PC-3 (cell line): ENCODE data around the gene AURKB. TPM values are rescaled to one million over a fixed set of nuclear protein-coding genes. Genes with fewer than 3 reads are reported as not detected.

Source experiments
- ATAC-seq: fragments of 200-7000 bp; cut with Tn5 transposase; 2 replicates; pipeline ENCODE4 v1.9.1; 2020; ENCODE audit warnings: mild to moderate bottlenecking, moderate library complexity
- BruUV-seq: library from RNA; stranded (reverse); fragments of 400-500 nt; replicated peaks from 2 replicates; lab custom pipeline; 2021; lab: Mats Ljungman, UMichigan
- CTCF ChIA-PET: fragments of 300-600 bp; sonication (Branson Sonifier 250); formaldehyde crosslinking; loops from one replicate; lab custom pipeline; 2022; ENCODE audit warnings: antibody characterized with exemption; lab: Charles Lee
- POLR2A ChIA-PET: fragments of 300-600 bp; sonication (Branson Sonifier 250); formaldehyde crosslinking; loops from one replicate; lab custom pipeline; 2022; ENCODE audit warnings: antibody characterized with exemption; ENCODE audit not compliant: unreplicated experiment; lab: Charles Lee
- DNase-seq: peaks from one replicate; pipeline ENCODE4 v3.0.0-alpha.2; 2015
- H2AFZ ChIP-seq: fragments of 300-600 bp; sonication (generic); 2 replicates; pipeline ENCODE4 v1.6.0; 2016; ENCODE audit warnings: antibody characterized with exemption, low read length
- H3F3A ChIP-seq: fragments of 300-600 bp; sonication (generic); one replicate; pipeline ENCODE4 v1.6.0; 2017; ENCODE audit warnings: antibody characterized with exemption, low read length, control low read depth, mild to moderate bottlenecking; ENCODE audit not compliant: unreplicated experiment
- H3K27ac ChIP-seq: fragments of 300-600 bp; sonication (generic); 2 replicates; pipeline ENCODE4 v1.5.1; 2016; ENCODE audit warnings: mild to moderate bottlenecking, low read length
- H3K27me3 ChIP-seq: fragments of 300-600 bp; sonication (generic); 2 replicates; pipeline ENCODE4 v1.6.1; 2016; ENCODE audit warnings: low read length, mixed read lengths
- H3K36me3 ChIP-seq: fragments of 300-600 bp; sonication (generic); 2 replicates; pipeline ENCODE4 v1.6.1; 2016; ENCODE audit warnings: low read depth, mixed run types, low read length, mixed read lengths
- H3K4me1 ChIP-seq: fragments of 300-600 bp; sonication (generic); 2 replicates; pipeline ENCODE4 v1.5.1; 2016; ENCODE audit warnings: low read length; ENCODE audit not compliant: insufficient read depth
- H3K4me2 ChIP-seq: fragments of 300-600 bp; sonication (generic); 2 replicates; pipeline ENCODE4 v1.6.0; 2016; ENCODE audit warnings: low read length
- H3K4me3 ChIP-seq: fragments of 300-600 bp; sonication (generic); 2 replicates; pipeline ENCODE4 v1.5.1; 2016; ENCODE audit warnings: mild to moderate bottlenecking, low read length, mixed read lengths
- H3K79me2 ChIP-seq: fragments of 300-600 bp; sonication (generic); 2 replicates; pipeline ENCODE4 v1.6.1; 2017; ENCODE audit warnings: low read length, mixed read lengths
- H3K9ac ChIP-seq: fragments of 300-600 bp; sonication (generic); 2 replicates; pipeline ENCODE4 v1.6.0; 2016; ENCODE audit warnings: mild to moderate bottlenecking, low read length
- H3K9me2 ChIP-seq: fragments of 300-600 bp; sonication (generic); replicated peaks from 2 replicates; pipeline ENCODE4 v1.6.1; 2016; ENCODE audit warnings: mixed run types, low read length, mixed read lengths
- H3K9me3 ChIP-seq: fragments of 300-600 bp; sonication (generic); 2 replicates; pipeline ENCODE4 v1.6.1; 2016; ENCODE audit warnings: low read length, mixed read lengths
- H4K20me1 ChIP-seq: fragments of 300-600 bp; sonication (generic); 2 replicates; pipeline ENCODE4 v1.6.1; 2016; ENCODE audit warnings: low read length, mixed read lengths
- EZH2 ChIP-seq: fragments of 300-600 bp; sonication (generic); IDR thresholded peaks from one replicate; pipeline ENCODE4 v1.6.1; 2017; ENCODE audit warnings: antibody characterized with exemption, mild to moderate bottlenecking, low read length; ENCODE audit not compliant: unreplicated experiment
- EZH2phosphoT487 ChIP-seq: fragments of 300-600 bp; sonication (generic); IDR thresholded peaks from 2 replicates; pipeline ENCODE4 v1.6.1; 2018; ENCODE audit warnings: mild to moderate bottlenecking, antibody characterized with exemption, low read length, borderline replicate concordance
- intact Hi-C: fragments of 100-400 bp; cut with micrococcal nuclease; formaldehyde crosslinking; loops from 2 replicates; pipeline ENCODE4 v1.9.0; 2023
- total RNA-seq: library from RNA; depleted of rRNA; stranded (reverse); fragments of >200 nt; gene quantifications from 2 replicates; pipeline ENCODE4 v1.2.3, GENCODE V29; 2014
- TF ChIP-seq, protein P1 (sequence below): fragments of 300-600 bp; sonication (generic); conservative IDR thresholded peaks from 2 replicates; pipeline ENCODE4 v1.5.1; 2017; ENCODE audit warnings: antibody characterized with exemption, low read depth, mild to moderate bottlenecking, low read length

The AURKB gene
- total RNA-seq, 1 experiment from 2014 or later, result 82.9 TPM

- H3K4me1 ChIP-seq, result peaks cover 19% of the 10 kb centered on the region
- H3K27me3 ChIP-seq, result no peaks in the 10 kb centered on the region
- H3K4me3 ChIP-seq, result peak overlapping the region; percentile 84
- H3K9me2 ChIP-seq, result no peaks in the 10 kb centered on the region
- POLR2A ChIA-PET, result no interaction called here
- peak overlapping the region; percentile 89 for H3K4me2 ChIP-seq
- DNase-seq (no peak), ATAC-seq (no peak)
- BruUV-seq, result no TSS peak
- H3K9ac ChIP-seq, result peak overlapping the region; percentile 68
- peak overlapping the region; percentile 77 for H2AFZ ChIP-seq
- TF ChIP-seq, protein P1, sequence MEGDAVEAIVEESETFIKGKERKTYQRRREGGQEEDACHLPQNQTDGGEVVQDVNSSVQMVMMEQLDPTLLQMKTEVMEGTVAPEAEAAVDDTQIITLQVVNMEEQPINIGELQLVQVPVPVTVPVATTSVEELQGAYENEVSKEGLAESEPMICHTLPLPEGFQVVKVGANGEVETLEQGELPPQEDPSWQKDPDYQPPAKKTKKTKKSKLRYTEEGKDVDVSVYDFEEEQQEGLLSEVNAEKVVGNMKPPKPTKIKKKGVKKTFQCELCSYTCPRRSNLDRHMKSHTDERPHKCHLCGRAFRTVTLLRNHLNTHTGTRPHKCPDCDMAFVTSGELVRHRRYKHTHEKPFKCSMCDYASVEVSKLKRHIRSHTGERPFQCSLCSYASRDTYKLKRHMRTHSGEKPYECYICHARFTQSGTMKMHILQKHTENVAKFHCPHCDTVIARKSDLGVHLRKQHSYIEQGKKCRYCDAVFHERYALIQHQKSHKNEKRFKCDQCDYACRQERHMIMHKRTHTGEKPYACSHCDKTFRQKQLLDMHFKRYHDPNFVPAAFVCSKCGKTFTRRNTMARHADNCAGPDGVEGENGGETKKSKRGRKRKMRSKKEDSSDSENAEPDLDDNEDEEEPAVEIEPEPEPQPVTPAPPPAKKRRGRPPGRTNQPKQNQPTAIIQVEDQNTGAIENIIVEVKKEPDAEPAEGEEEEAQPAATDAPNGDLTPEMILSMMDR, result no peak
- no peak for TF ChIP-seq EZH2phosphoT487
- TF ChIP-seq EZH2, result no peak
- no peaks in the 10 kb centered on the region for H3K36me3 ChIP-seq
- peaks cover 16% of the 10 kb centered on the region for H3K79me2 ChIP-seq
- H3K9me3 ChIP-seq, result no peaks in the 10 kb centered on the region
- peak overlapping the region; percentile 58 for H3K27ac ChIP-seq
- CTCF ChIA-PET, result no interaction called here
- intact Hi-C loops, result no loop called here
- H4K20me1 ChIP-seq, result no peaks in the 10 kb centered on the region
- no peaks in the 10 kb centered on the region for H3F3A ChIP-seq
These were observed 21.2 kb downstream of the AURKB start for GRCh38 chr17:8189041-8189710.

- intact Hi-C loops, result no loop called here
- Histone ChIP-seq H3K4me3 (peak overlapping the region; percentile 84), H3F3A (no peaks in the 10 kb centered on the region), H3K9me3 (no peaks in the 10 kb centered on the region), H3K9ac (peak overlapping the region; percentile 68), H3K4me1 (peaks cover 19% of the 10 kb centered on the region), H3K9me2 (no peaks in the 10 kb centered on the region), H4K20me1 (no peaks in the 10 kb centered on the region), H3K79me2 (peaks cover 16% of the 10 kb centered on the region), H2AFZ (peak overlapping the region; percentile 77; the same call in 1 of the 2 replicates), H3K36me3 (no peaks in the 10 kb centered on the region), H3K27me3 (no peaks in the 10 kb centered on the region), H3K4me2 (peak overlapping the region; percentile 89), H3K27ac (peak overlapping the region; percentile 58)
- DNase-seq (no peak), ATAC-seq (no peak)
- no peak for TF ChIP-seq EZH2
- TF ChIP-seq EZH2phosphoT487, result no peak
- TF ChIP-seq, protein P1, result no peak
- no TSS peak for BruUV-seq
- ChIA-PET CTCF (interaction anchor here (0.5 to 0.7 kb wide), 2 partner anchors 11 to 12 kb away, joined by 3 to 4 read pairs; no protein-coding TSS in a partner anchor), POLR2A (interaction anchor here (0.6 kb wide), 1 partner anchor 13 kb away, joined by 4 read pairs; no protein-coding TSS in a partner anchor)
These were observed 22.0 kb downstream of the AURKB start for GRCh38 chr17:8188263-8188839.
